SH-SY5Y (cell line): ENCODE data around the gene ADPGK.

Experiments used
- GATA2 ChIP-seq: IDR thresholded peaks from 2 replicates; pipeline ENCODE4 v1.6.1; 2011; ENCODE audit warnings: mild to moderate bottlenecking, low read depth, low read length
- GATA3 ChIP-seq: IDR thresholded peaks from 2 replicates; pipeline ENCODE4 v1.6.1; 2011; ENCODE audit warnings: low read depth, mild to moderate bottlenecking, low read length, moderate library complexity

GRCh38 chr15:72820278-72820677 lies 36.7 kb upstream of the ADPGK start:
- TF ChIP-seq GATA3 (no peak), GATA2 (no peak)
